Activated T-helper 2 cell treated with anti-CD3 and anti-CD28 coated beads, Interferon-gamma antibody, Interleukin-2, Interleukin-4, amounts not matched to agents 10 μg/mL and 5 μg/mL and 100 μg/mL, durations not matched to agents 14 hours and 24 hours and 36 hours (primary cell): ENCODE data around the gene ZNRF3. TPM values are rescaled to one million over a fixed set of nuclear protein-coding genes. Genes with fewer than 3 reads are reported as not detected.

Experiments
- DNase-seq: peaks from one replicate; pipeline ENCODE4 v3.0.0; 2021; ENCODE audit warnings: low spot score
- H3K27ac Mint-ChIP-seq: one replicate; pipeline ENCODE4 v1.8.0; 2021; ENCODE audit warnings: mixed read lengths
- H3K27me3 Mint-ChIP-seq: one replicate; pipeline ENCODE4 v1.8.0; 2021; ENCODE audit warnings: low read depth, mixed read lengths
- H3K36me3 Mint-ChIP-seq: one replicate; pipeline ENCODE4 v1.8.0; 2021; ENCODE audit warnings: low read depth, mixed read lengths
- H3K4me1 Mint-ChIP-seq: one replicate; pipeline ENCODE4 v1.8.0; 2021; ENCODE audit warnings: low read depth, mixed read lengths
- H3K4me3 Mint-ChIP-seq: one replicate; pipeline ENCODE4 v1.8.0; 2021; ENCODE audit warnings: low read depth, mild to moderate bottlenecking, moderate library complexity, mixed read lengths
- H3K9me3 Mint-ChIP-seq: one replicate; pipeline ENCODE4 v1.8.0; 2021; ENCODE audit warnings: mixed read lengths
- intact Hi-C: fragments of 100-400 bp; cut with micrococcal nuclease; formaldehyde crosslinking; loops from one replicate; pipeline ENCODE4 v1.15.1; 2023
- total RNA-seq: library from RNA; stranded (reverse); gene quantifications from 2 replicates; pipeline ENCODE4 v1.2.3, GENCODE V29; 2022

ZNRF3 gene
- total RNA-seq, 1 donor from 2014 or later, result 0.82 TPM

- no peaks in the 10 kb centered on the region for H3K4me1 Mint-ChIP-seq
- no peak overlapping the region for H3K27ac Mint-ChIP-seq
- DNase-seq, result no peak
- H3K4me3 Mint-ChIP-seq, result no peak overlapping the region
- H3K9me3 Mint-ChIP-seq, result no peaks in the 10 kb centered on the region
- no peaks in the 10 kb centered on the region for H3K36me3 Mint-ChIP-seq
- intact Hi-C loops, result no loop called here
- H3K27me3 Mint-ChIP-seq, result peaks cover 64% of the 10 kb centered on the region
Observed at GRCh38 chr22:28931844-28932567, 48.6 kb downstream of the ZNRF3 start.

- Mint-ChIP-seq H3K27ac (no peak overlapping the region), H3K36me3 (no peaks in the 10 kb centered on the region), H3K4me3 (no peak overlapping the region), H3K27me3 (peaks cover 66% of the 10 kb centered on the region), H3K9me3 (no peaks in the 10 kb centered on the region), H3K4me1 (no peaks in the 10 kb centered on the region)
- intact Hi-C loops, result no loop called here
- DNase-seq, result no peak
Observed at GRCh38 chr22:28933321-28933720, 49.9 kb downstream of the ZNRF3 start.

- no peak overlapping the region for H3K27ac Mint-ChIP-seq
- intact Hi-C loops, result no loop called here
- H3K4me1 Mint-ChIP-seq, result no peaks in the 10 kb centered on the region
- no peaks in the 10 kb centered on the region for H3K9me3 Mint-ChIP-seq
- H3K4me3 Mint-ChIP-seq, result no peak overlapping the region
- no peak for DNase-seq
- no peaks in the 10 kb centered on the region for H3K36me3 Mint-ChIP-seq
- peaks cover 68% of the 10 kb centered on the region for H3K27me3 Mint-ChIP-seq
Observed at GRCh38 chr22:28934026-28934425, 50.7 kb downstream of the ZNRF3 start.

- H3K36me3 Mint-ChIP-seq, result no peaks in the 10 kb centered on the region
- no peak overlapping the region for H3K27ac Mint-ChIP-seq
- intact Hi-C loops, result no loop called here
- H3K4me1 Mint-ChIP-seq, result no peaks in the 10 kb centered on the region
- no peaks in the 10 kb centered on the region for H3K9me3 Mint-ChIP-seq
- no peak overlapping the region for H3K4me3 Mint-ChIP-seq
- no peak for DNase-seq
- H3K27me3 Mint-ChIP-seq, result peaks cover 72% of the 10 kb centered on the region
Observed at GRCh38 chr22:28935140-28935539, 51.8 kb downstream of the ZNRF3 start.

GRCh38 chr22:28935713-28936112 lies 52.3 kb downstream of the ZNRF3 start:
- Mint-ChIP-seq H3K9me3 (no peaks in the 10 kb centered on the region), H3K27me3 (peaks cover 70% of the 10 kb centered on the region)

GRCh38 chr22:28936200-28936599 lies 52.8 kb downstream of the ZNRF3 start:
- intact Hi-C loops, result no loop called here
- Mint-ChIP-seq H3K4me1 (no peaks in the 10 kb centered on the region), H3K9me3 (no peaks in the 10 kb centered on the region), H3K27me3 (peaks cover 70% of the 10 kb centered on the region), H3K27ac (no peak overlapping the region), H3K36me3 (no peaks in the 10 kb centered on the region), H3K4me3 (no peak overlapping the region)
- DNase-seq, result no peak

More at GRCh38 chr22:28935713-28936112, 52.3 kb downstream of the ZNRF3 start:
- DNase-seq, result no peak
- H3K4me1 Mint-ChIP-seq, result no peaks in the 10 kb centered on the region
- H3K36me3 Mint-ChIP-seq, result no peaks in the 10 kb centered on the region
- H3K27ac Mint-ChIP-seq, result no peak overlapping the region
- intact Hi-C loops, result no loop called here
- H3K4me3 Mint-ChIP-seq, result no peak overlapping the region

GRCh38 chr22:28937206-28938025 lies 54.0 kb downstream of the ZNRF3 start:
- DNase-seq, result no peak
- H3K27me3 Mint-ChIP-seq, result peaks cover 69% of the 10 kb centered on the region
- no peaks in the 10 kb centered on the region for H3K36me3 Mint-ChIP-seq
- H3K4me3 Mint-ChIP-seq, result no peak overlapping the region
- H3K4me1 Mint-ChIP-seq, result no peaks in the 10 kb centered on the region
- H3K9me3 Mint-ChIP-seq, result no peaks in the 10 kb centered on the region
- H3K27ac Mint-ChIP-seq, result no peak overlapping the region
- intact Hi-C loops, result no loop called here

- Mint-ChIP-seq H3K27me3 (peaks cover 67% of the 10 kb centered on the region), H3K4me3 (no peak overlapping the region), H3K36me3 (no peaks in the 10 kb centered on the region), H3K9me3 (no peaks in the 10 kb centered on the region), H3K27ac (no peak overlapping the region), H3K4me1 (no peaks in the 10 kb centered on the region)
- intact Hi-C loops, result no loop called here
- no peak for DNase-seq
Observed at GRCh38 chr22:28938286-28938833, 55.0 kb downstream of the ZNRF3 start.

- Mint-ChIP-seq H3K4me3 (no peak overlapping the region), H3K9me3 (no peaks in the 10 kb centered on the region), H3K27me3 (peaks cover 71% of the 10 kb centered on the region), H3K36me3 (no peaks in the 10 kb centered on the region), H3K27ac (no peak overlapping the region), H3K4me1 (no peaks in the 10 kb centered on the region)
- no peak for DNase-seq
- intact Hi-C loops, result no loop called here
Observed at GRCh38 chr22:28939394-28939793, 56.0 kb downstream of the ZNRF3 start.

GRCh38 chr22:28939932-28940331 lies 56.6 kb downstream of the ZNRF3 start:
- no peak for DNase-seq
- Mint-ChIP-seq H3K4me3 (no peak overlapping the region), H3K36me3 (no peaks in the 10 kb centered on the region), H3K9me3 (no peaks in the 10 kb centered on the region), H3K27ac (no peak overlapping the region), H3K27me3 (peaks cover 72% of the 10 kb centered on the region), H3K4me1 (no peaks in the 10 kb centered on the region)
- intact Hi-C loops, result no loop called here

- Mint-ChIP-seq H3K36me3 (no peaks in the 10 kb centered on the region), H3K27me3 (peaks cover 71% of the 10 kb centered on the region), H3K9me3 (no peaks in the 10 kb centered on the region), H3K4me1 (no peaks in the 10 kb centered on the region), H3K4me3 (no peak overlapping the region), H3K27ac (no peak overlapping the region)
- no peak for DNase-seq
- intact Hi-C loops, result no loop called here
Observed at GRCh38 chr22:28940441-28940840, 57.1 kb downstream of the ZNRF3 start.

- no peaks in the 10 kb centered on the region for H3K36me3 Mint-ChIP-seq
- no peak for DNase-seq
- no peaks in the 10 kb centered on the region for H3K4me1 Mint-ChIP-seq
- H3K27ac Mint-ChIP-seq, result no peak overlapping the region
- H3K27me3 Mint-ChIP-seq, result peaks cover 70% of the 10 kb centered on the region
- H3K4me3 Mint-ChIP-seq, result no peak overlapping the region
- H3K9me3 Mint-ChIP-seq, result peaks cover 14% of the 10 kb centered on the region
- intact Hi-C loops, result no loop called here
Observed at GRCh38 chr22:28942333-28942732, 59.0 kb downstream of the ZNRF3 start.
